ENCODE data around the gene SERPINH1. TPM values are rescaled to one million over a fixed set of nuclear protein-coding genes. Genes with fewer than 3 reads are reported as not detected.

The SERPINH1 gene
- total and polyA plus RNA-seq, 2 donors (not counting 3 experiments of a cell fraction or from before 2014, with no cell fraction given): 409 to 816 TPM

GRCh38 chr11:75576017-75576416 lies 14.0 kb downstream of the SERPINH1 start:
- no peaks in the 10 kb centered on the region for H4K20me1 ChIP-seq (replicated peaks; ENCODE audit: control insufficient read depth, extremely low read depth, insufficient read depth, low read length)
- no peaks in the 10 kb centered on the region for H3K4me1 ChIP-seq (ENCODE audit: control insufficient read depth, extremely low read depth, insufficient read depth, low read length)
- ChIA-PET POLR2A (interaction anchor here (0.5 to 3.0 kb wide), 4 partner anchors 11 to 33 kb away, joined by 3 to 9 read pairs (median 4); no protein-coding TSS in a partner anchor), CTCF (interaction anchor here (0.6 to 9.1 kb wide), 10 partner anchors 14 to 168 kb away, joined by 3 to 107 read pairs (median 6); partner anchors contain the start of gene SERPINH1)
- no peak overlapping the region for H3K4me3 ChIP-seq (replicated peaks in 1 of 3; ENCODE audit: insufficient read depth in 1 of 3, low read depth in 1 of 3, low read length in 3 of 3)
- dilution Hi-C loops (cut with MboI; ENCODE audit: extremely low pct_ligation_motif_present, low sequenced_read_pairs): no loop called here
- no peaks in the 10 kb centered on the region for H3K27me3 ChIP-seq (ENCODE audit: control insufficient read depth in 2 of 2, insufficient read depth in 2 of 2, low read length in 2 of 2)
- no TSS peak for BruUV-seq (replicated peaks)
- H3K36me3 ChIP-seq (ENCODE audit: control insufficient read depth in 2 of 2, extremely low read depth in 1 of 2, insufficient read depth in 2 of 2, low read length in 2 of 2): peaks cover 7 to 31% of the 10 kb centered on the region in 2 experiments
- FAIRE-seq (no peak), DNase-seq (ENCODE audit: low read depth, low spot score) (no peak)
- TF ChIP-seq MAX (IDR thresholded peaks at IDR 0.05; ENCODE audit: insufficient read depth, insufficient read length) (no peak), MYC (IDR thresholded peaks at IDR 0.05; ENCODE audit: low read depth, low read length) (no peak), EZH2 (IDR thresholded peaks at IDR 0.05; ENCODE audit: borderline replicate concordance, low read depth, low read length, severe bottlenecking) (no peak), GATA2 (IDR thresholded peaks at IDR 0.05; ENCODE audit: insufficient read depth, insufficient read length, low read depth, low read length) (no peak), CTCF (IDR thresholded peaks at IDR 0.05; ENCODE audit: extremely low read depth in 1 of 2, insufficient read depth in 1 of 2, low read depth in 1 of 2, low read length in 2 of 2) (no peak), JUN (IDR thresholded peaks at IDR 0.05; ENCODE audit: borderline replicate concordance, insufficient read depth, insufficient read length, low read depth) (no peak), FOS (IDR thresholded peaks at IDR 0.05; ENCODE audit: borderline replicate concordance, insufficient read depth, low read length) (no peak), POLR2A (IDR thresholded peaks at IDR 0.05; ENCODE audit: low read depth, low read length) (no peak), POLR2AphosphoS5 (IDR thresholded peaks at IDR 0.05; ENCODE audit: insufficient read depth, low read depth, low read length) (no peak)
- no peak overlapping the region for H3K9ac ChIP-seq (replicated peaks; ENCODE audit: extremely low read depth, insufficient read depth, low read length)
- H3K27ac ChIP-seq (ENCODE audit: insufficient read depth, low read depth, low read length): no peak overlapping the region
- H3K4me2 ChIP-seq (ENCODE audit: insufficient read depth, low read length): no peak overlapping the region
- intact Hi-C loops (cut with micrococcal nuclease): no loop called here
- no peaks in the 10 kb centered on the region for H3K9me3 ChIP-seq (replicated peaks; ENCODE audit: control insufficient read depth, insufficient read depth, low read length)
- H3K79me2 ChIP-seq (ENCODE audit: control insufficient read depth, insufficient read depth, low read length): no peaks in the 10 kb centered on the region
- H2AFZ ChIP-seq (ENCODE audit: low read depth, low read length): no peak overlapping the region
- H3K9me1 ChIP-seq (replicated peaks; ENCODE audit: control insufficient read depth, extremely low read depth, insufficient read depth, low read length): no peaks in the 10 kb centered on the region
